Measurements from ENCODE around the gene SIAE. TPM values are rescaled to one million over a fixed set of nuclear protein-coding genes. Genes with fewer than 3 reads are reported as not detected.

Gene SIAE
- total RNA-seq, 1 experiment from 2014 or later, result 5.6 TPM

- no peaks in the 10 kb centered on the region for H3K79me1 ChIP-seq (ENCODE audit: insufficient read depth, low read depth, low read length, poor library complexity, severe bottlenecking)
- H3K9me3 Mint-ChIP-seq, result peaks cover 0 to 8% of the 10 kb centered on the region in 2 experiments; a peak in 3 of 5 replicates
These were observed 26.0 kb upstream of the SIAE start for GRCh38 chr11:124699547-124699946.

More at GRCh38 chr11:124699547-124699946, 26.0 kb upstream of the SIAE start:
- no peak overlapping the region for H3T11ph ChIP-seq (ENCODE audit: low read length)
- no peak overlapping the region for H2AFZ ChIP-seq (ENCODE audit: low read length)
- DNase-seq, result no peak
- H3K56ac ChIP-seq (ENCODE audit: insufficient read length, low read depth, low read length), result no peak overlapping the region
- no peak overlapping the region for H2BK5ac ChIP-seq (ENCODE audit: insufficient read length, low read length)
- Mint-ChIP-seq H3K4me1 (peaks cover 9 to 11% of the 10 kb centered on the region in 2 experiments), H3K27me3 (ENCODE audit: low read depth) (no peaks in the 10 kb centered on the region), H3K36me3 (ENCODE audit: insufficient read depth in 1 of 3, low read depth in 3 of 3) (no peaks in the 10 kb centered on the region; a peak in 1 of 7 replicates), H3K4me3 (no peak overlapping the region), H3K27ac (no peak overlapping the region)
- no peak overlapping the region for H2BK120ac ChIP-seq (ENCODE audit: low read depth, low read length, poor library complexity, severe bottlenecking)
- no peaks in the 10 kb centered on the region for H3K27me3 ChIP-seq (ENCODE audit: insufficient read depth, low read length)
- no peak overlapping the region for H2AK5ac ChIP-seq (ENCODE audit: insufficient read length, low read length)
- H4K91ac ChIP-seq (ENCODE audit: insufficient read length, low read depth, low read length), result no peak overlapping the region
- peaks cover 5% of the 10 kb centered on the region for H3K4me1 ChIP-seq (ENCODE audit: insufficient read depth, low read length)
- TF ChIP-seq CTCF (conservative IDR thresholded peaks at IDR 0.05), result no peak
- H2BK12ac ChIP-seq (ENCODE audit: insufficient read length, low read depth, low read length), result no peak overlapping the region
- no CpG with 5 or more reads among the region's 1 CpG for WGBS (ENCODE audit: extremely low coverage, insufficient read length, low lambda C conversion rate)
- no peak overlapping the region for H3K4ac ChIP-seq (ENCODE audit: low read depth, low read length)
- H3K9ac ChIP-seq (ENCODE audit: extremely low read depth, insufficient read length, low read length), result no peak overlapping the region
- H3K9me3 ChIP-seq (ENCODE audit: control insufficient read depth, low read depth, low read length), result no peaks in the 10 kb centered on the region
- no peak overlapping the region for H4K8ac ChIP-seq (replicated peaks; ENCODE audit: insufficient read length, low read depth, low read length)
- no peak overlapping the region for H3K27ac ChIP-seq (ENCODE audit: insufficient read length, low read depth, low read length)
- no peaks in the 10 kb centered on the region for H3K79me2 ChIP-seq (ENCODE audit: insufficient read depth, low read length)
- H4K5ac ChIP-seq (ENCODE audit: insufficient read length, low read depth, low read length), result no peak overlapping the region
- H3K14ac ChIP-seq (ENCODE audit: insufficient read depth, low read length), result no peak overlapping the region
- no peaks in the 10 kb centered on the region for H4K20me1 ChIP-seq (ENCODE audit: control insufficient read depth, insufficient read depth, insufficient read length)
- no peak overlapping the region for H3K4me2 ChIP-seq (ENCODE audit: insufficient read depth, insufficient read length, low read length)
- H3K23ac ChIP-seq (ENCODE audit: insufficient read length, low read depth, low read length), result no peak overlapping the region
- H2BK15ac ChIP-seq (ENCODE audit: low read depth, low read length), result no peak overlapping the region
- no peak overlapping the region for H2BK20ac ChIP-seq (ENCODE audit: low read depth, low read length, poor library complexity, severe bottlenecking)
- no peak overlapping the region for H3K18ac ChIP-seq (ENCODE audit: insufficient read length, low read depth, low read length)
- H3K23me2 ChIP-seq (ENCODE audit: insufficient read length, low read depth, low read length, poor library complexity, severe bottlenecking), result no peaks in the 10 kb centered on the region
